GM19043 (cell line): ENCODE measurements around the gene TAF11L13.

ENCODE experiments used
- ATAC-seq: cut with Tn5 transposase; IDR thresholded peaks from one replicate; pipeline ENCODE4 v1.9.1; 2021; ENCODE audit warnings: low read depth; ENCODE audit not compliant: unreplicated experiment

TAF11L13 gene

DNA sequence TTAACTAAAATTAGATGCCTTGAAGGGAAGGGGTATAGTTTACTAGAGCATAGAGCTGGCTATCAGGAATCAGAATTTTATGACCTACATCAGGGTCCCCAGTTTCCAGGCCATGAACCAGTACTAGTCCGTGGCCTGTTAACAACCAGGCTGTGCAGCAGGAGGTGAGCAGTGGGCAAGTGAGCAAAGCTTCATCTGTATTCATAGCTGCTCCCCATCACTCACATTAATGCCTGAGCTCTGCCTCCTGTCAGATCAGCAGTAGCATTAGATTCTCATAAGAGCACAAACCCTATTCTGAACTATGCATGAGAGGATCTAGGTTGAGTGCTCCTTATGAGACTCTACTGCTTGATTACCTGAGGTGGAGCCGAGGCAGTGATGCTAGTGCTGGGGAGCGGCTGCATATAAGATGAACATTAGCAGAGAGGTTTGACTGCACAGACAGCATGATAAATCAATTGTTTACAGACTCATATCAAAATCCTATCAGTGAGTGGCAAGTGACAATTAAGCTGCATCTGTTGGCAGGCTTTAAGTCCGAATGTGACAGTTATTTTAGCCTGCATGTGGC is 47.0 kb downstream of the TAF11L13 start:
- no peak for ATAC-seq

DNA sequence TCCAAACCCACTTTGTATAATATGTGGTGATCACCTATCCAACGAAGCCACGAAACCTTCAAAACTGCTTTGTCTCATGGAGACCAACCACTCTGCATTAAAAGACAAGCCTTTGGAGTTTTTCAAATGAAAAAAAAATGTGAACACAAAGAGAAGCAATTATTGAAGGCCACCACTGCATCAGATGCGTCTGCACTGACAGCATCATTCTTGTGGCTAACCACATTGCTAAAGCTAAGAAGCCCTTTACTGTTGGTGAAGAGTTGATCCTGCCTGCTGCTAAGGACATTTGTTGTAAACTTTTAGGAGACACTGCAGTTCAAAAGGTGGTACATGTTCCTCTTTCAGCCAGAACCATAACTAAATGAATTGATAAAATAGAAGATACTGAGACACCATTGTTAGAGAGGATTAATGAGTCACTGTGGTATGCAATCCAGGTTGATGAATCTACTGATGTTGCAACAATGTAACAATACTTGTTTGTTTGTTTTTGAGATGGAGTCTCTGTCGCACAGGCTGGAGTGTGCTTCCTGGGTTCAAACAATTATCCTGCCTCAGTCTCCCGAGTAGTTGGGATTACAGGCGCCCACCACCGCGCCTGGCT is 47.8 kb downstream of the TAF11L13 start:
- no peak for ATAC-seq

DNA sequence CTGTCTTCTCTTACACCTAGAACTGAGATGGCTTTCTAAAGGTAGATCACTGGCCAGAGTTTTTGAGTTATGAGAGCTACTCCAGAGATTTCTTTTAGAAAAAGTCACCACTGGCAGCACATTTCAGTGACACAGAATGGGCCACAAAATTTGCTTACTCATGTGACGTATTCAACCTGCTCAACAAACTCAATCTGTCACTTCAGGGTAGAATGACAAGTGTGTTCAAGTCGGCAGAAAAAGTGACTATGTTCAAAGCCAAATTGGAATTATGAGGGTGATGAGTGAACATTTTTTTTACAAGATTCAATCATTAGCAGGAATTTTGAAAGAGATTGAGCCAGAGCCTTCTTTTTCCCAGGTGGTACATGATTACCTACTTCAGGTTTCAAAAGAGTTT is 48.8 kb downstream of the TAF11L13 start:
- no peak for ATAC-seq
